Body of pancreas (tissue), 4 donors: Measurements from ENCODE around the gene THADA. TPM values are rescaled to one million over a fixed set of nuclear protein-coding genes. Genes with fewer than 3 reads are reported as not detected.
"Not testable (repeated sequence)": the region's sequence is repeated elsewhere in the genome, so short reads cannot be mapped to it uniquely, and the experiment has no call there.

Experiments
- ATAC-seq: fragments of 150-250 bp; one replicate; pipeline ENCODE4 v1.9.1; 2016
- DNase-seq, 4 donors: peaks; one replicate each; pipeline ENCODE4 v3.0.0-alpha.2; 2019
- H3K27ac ChIP-seq, 4 donors: fragments of 200-600 bp; sonication (generic); 1 replicate in 3 of 4; 2 replicates in 1 of 4; pipeline versions ENCODE4 v1.5.1 to v1.6.1; 2016 to 2019; ENCODE audit warnings: mild to moderate bottlenecking in 1 of 4, mixed read lengths in 1 of 4, moderate library complexity in 1 of 4
- H3K27me3 ChIP-seq, 2 donors: fragments of 200-600 bp; sonication (generic); one replicate each; pipeline ENCODE4 v1.6.0; 2016; ENCODE audit warnings: mild to moderate bottlenecking in 1 of 2
- H3K36me3 ChIP-seq, 2 donors: fragments of 200-600 bp; sonication (generic); replicated peaks in 1 of 2; 2 replicates each; pipeline ENCODE4 v1.5.1; 2016; ENCODE audit warnings: low read depth in 2 of 2; ENCODE audit not compliant: insufficient read depth in 1 of 2
- H3K4me1 ChIP-seq: fragments of 200-600 bp; sonication (generic); one replicate; pipeline ENCODE4 v1.6.0; 2016
- H3K4me3 ChIP-seq, 2 donors: fragments of 200-600 bp; sonication (generic); 1 replicate in 1 of 2; 2 replicates in 1 of 2; pipeline ENCODE4 v1.5.1; 2016 to 2019
- H3K9me3 ChIP-seq, 3 donors: fragments of 200-600 bp; sonication (generic); 1 replicate in 2 of 3; 2 replicates in 1 of 3; pipeline ENCODE4 v1.5.1; 2016
- POLR2A ChIP-seq, 3 donors: fragments of 450-650 bp; IDR thresholded peaks; one replicate each; pipeline ENCODE4 v1.6.1; 2016; ENCODE audit warnings: antibody characterized with exemption in 3 of 3, mild to moderate bottlenecking in 2 of 3
- WGBS, 2 donors: methylation state at CpG; one replicate each; pipeline ENCODE4 v1.1.5; 2017; 5-methylcytosine and 5-hydroxymethylcytosine counted together
- intact Hi-C: fragments of 100-400 bp; cut with DNase I; formaldehyde crosslinking; loops from one replicate; pipeline ENCODE4 v1.15.1; 2023
- total RNA-seq, 2 donors: library from RNA; depleted of rRNA; stranded (reverse); fragments of >200 nt; gene quantifications; one replicate each; pipeline ENCODE4 v1.1.0, GENCODE V29; 2016
- TF ChIP-seq, protein P1 (sequence below), 7 experiments: fragments of 450-650 bp in 4 of 7; fragments of 200-600 bp in 3 of 7; sonication (generic) in 3 of 7; IDR thresholded peaks; one replicate each; pipeline ENCODE4 v1.5.1; 2016 to 2019; ENCODE audit warnings: antibody characterized with exemption in 7 of 7

Gene THADA
- total RNA-seq, 2 donors from 2014 or later: 27.5 to 41.9 TPM

DNA sequence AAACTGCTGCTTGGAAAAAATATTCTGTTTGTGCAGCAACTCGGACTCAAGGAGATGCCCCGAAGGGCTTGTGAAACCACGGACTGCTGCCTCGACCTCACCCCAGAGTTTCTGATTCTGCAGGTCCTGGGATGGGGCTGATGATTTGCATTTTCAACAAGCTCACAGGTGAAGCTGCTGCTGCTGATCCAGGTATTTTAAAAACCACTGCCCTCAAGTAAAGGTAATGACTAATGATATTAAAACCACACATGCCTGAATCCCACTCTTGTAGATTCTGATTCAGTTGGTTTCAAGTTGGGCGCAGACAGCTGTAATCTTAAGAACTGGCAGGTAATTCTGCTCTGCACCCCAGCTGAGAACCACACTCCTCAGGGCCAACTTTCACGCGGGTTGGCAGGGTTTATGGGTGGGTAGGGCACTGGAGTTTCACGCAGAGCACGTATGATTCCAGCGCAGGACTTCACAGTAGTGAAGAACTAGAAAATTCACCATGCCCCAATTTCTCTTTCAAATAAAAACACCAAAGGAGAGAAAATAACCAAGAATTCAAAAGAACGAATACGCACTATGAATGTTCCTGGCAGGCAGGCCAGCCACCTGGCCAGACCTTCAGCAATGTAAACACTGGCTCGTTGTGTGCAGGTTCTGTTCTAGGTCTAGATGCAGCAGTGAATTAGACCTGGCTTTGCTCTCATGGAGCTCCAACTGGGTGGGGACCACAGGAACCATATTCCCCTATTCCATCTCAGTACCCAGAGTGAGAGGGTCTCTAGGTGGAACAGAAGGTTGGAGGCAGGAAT, 294.9 kb downstream of the THADA start:
- peaks cover 43% of the 10 kb centered on the region for H3K4me1 ChIP-seq
- H3K4me3 ChIP-seq: no peak overlapping the region
- ATAC-seq (peak; percentile 74), DNase-seq (peak; percentile 57 to 81 (median 73))
- intact Hi-C loops: no loop called here
- H3K27ac ChIP-seq: peak overlapping the region; percentile 41 to 78 (median 68)
- H3K9me3 ChIP-seq: no peaks in the 10 kb centered on the region
- 27 to 37% methylated on average over 12 to 13 of the region's 13 CpGs for WGBS, 2 donors
- TF ChIP-seq POLR2A (IDR thresholded peaks at IDR 0.05): no peak
- TF ChIP-seq, protein P1, sequence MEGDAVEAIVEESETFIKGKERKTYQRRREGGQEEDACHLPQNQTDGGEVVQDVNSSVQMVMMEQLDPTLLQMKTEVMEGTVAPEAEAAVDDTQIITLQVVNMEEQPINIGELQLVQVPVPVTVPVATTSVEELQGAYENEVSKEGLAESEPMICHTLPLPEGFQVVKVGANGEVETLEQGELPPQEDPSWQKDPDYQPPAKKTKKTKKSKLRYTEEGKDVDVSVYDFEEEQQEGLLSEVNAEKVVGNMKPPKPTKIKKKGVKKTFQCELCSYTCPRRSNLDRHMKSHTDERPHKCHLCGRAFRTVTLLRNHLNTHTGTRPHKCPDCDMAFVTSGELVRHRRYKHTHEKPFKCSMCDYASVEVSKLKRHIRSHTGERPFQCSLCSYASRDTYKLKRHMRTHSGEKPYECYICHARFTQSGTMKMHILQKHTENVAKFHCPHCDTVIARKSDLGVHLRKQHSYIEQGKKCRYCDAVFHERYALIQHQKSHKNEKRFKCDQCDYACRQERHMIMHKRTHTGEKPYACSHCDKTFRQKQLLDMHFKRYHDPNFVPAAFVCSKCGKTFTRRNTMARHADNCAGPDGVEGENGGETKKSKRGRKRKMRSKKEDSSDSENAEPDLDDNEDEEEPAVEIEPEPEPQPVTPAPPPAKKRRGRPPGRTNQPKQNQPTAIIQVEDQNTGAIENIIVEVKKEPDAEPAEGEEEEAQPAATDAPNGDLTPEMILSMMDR (IDR thresholded peaks at IDR 0.05): no peak
- H3K36me3 ChIP-seq: no peaks in the 10 kb centered on the region
- no peaks in the 10 kb centered on the region for H3K27me3 ChIP-seq

DNA sequence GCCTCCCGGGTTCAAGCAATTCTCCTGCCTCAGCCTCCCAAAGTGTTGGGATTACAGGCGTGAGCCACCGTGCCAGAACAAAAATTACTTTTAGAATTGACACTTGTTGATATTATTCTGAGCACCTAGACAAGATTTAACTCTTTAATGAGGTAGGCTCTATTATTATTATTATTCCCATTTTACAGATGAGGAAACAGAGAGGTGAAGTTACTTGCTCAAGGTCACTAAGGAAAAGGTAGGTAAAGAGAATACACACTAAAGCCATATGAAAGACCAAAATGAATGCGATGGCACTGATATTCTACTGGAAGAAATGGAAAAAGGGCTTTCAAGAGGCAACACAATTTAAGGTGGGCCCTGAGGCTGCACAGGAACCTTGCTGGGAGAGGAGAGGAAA, 295.6 kb downstream of the THADA start:
- H3K36me3 ChIP-seq: no peaks in the 10 kb centered on the region
- DNase-seq (no peak), ATAC-seq (no peak)
- 79 to 86% methylated on average over 4 of the region's 4 CpGs for WGBS, 2 donors
- H3K4me3 ChIP-seq: no peak overlapping the region
- peak overlapping the region in 3 of 4 donors; percentile 41 to 78 (median 76) for H3K27ac ChIP-seq
- H3K27me3 ChIP-seq: no peaks in the 10 kb centered on the region
- no peaks in the 10 kb centered on the region for H3K9me3 ChIP-seq
- H3K4me1 ChIP-seq: peaks cover 38% of the 10 kb centered on the region
- no peak for TF ChIP-seq POLR2A (IDR thresholded peaks at IDR 0.05)
- TF ChIP-seq, protein P1 (IDR thresholded peaks at IDR 0.05): no peak
- intact Hi-C loops: no loop called here

DNA sequence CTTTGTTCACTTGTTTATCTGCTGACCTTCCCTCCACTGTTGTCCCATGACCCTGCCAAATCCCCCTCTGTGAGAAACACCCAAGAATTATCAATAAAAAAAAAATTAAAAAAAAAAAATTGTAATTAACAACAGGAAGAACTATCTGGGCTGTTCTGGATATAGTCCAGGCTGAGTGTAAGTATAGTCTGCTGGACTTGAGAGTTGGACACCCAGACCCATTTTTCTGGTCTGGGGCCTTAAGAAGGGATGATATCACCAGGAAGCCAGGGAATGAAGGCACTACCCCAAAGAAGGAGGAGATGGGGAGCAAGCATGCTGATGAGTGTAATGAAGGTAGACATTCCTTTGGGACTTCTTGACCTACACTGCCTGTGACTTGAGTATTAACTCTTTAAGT, 297.3 kb downstream of the THADA start:
- peaks cover 22% of the 10 kb centered on the region for H3K4me1 ChIP-seq
- no peaks in the 10 kb centered on the region for H3K27me3 ChIP-seq
- H3K9me3 ChIP-seq: no peaks in the 10 kb centered on the region
- DNase-seq (no peak), ATAC-seq (no peak)
- no peak for TF ChIP-seq POLR2A (IDR thresholded peaks at IDR 0.05)
- TF ChIP-seq, protein P1 (IDR thresholded peaks at IDR 0.05): no peak
- no peak overlapping the region for H3K4me3 ChIP-seq
- H3K27ac ChIP-seq: no peak overlapping the region
- H3K36me3 ChIP-seq: no peaks in the 10 kb centered on the region
- intact Hi-C loops: no loop called here

DNA sequence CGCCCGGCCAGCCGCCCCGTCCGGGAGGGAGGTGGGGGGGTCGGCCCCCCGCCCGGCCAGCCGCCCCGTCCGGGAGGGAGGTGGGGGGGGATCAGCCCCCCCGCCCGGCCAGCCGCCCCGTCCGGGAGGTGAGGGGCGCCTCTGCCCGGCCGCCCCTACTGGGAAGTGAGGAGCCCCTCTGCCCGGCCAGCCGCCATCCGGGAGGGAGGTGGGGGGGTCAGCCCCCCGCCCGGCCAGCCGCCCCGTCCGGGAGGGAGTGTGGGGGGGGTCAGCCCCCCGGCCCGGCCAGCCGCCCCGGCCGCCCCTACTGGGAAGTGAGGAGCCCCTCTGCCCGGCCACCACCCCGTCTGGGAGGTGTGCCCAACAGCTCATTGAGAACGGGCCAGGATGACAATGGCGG, 298.1 kb downstream of the THADA start:
- H3K9me3 ChIP-seq, ATAC-seq, DNase-seq, H3K27ac ChIP-seq, H3K27me3 ChIP-seq, H3K4me3 ChIP-seq, H3K36me3 ChIP-seq, intact Hi-C loops: not testable (repeated sequence)
- 96% methylated on average over 4 of the region's 36 CpGs; no CpG with 5 or more reads in 1 of the 2 donors for WGBS, 2 donors
- H3K4me1 ChIP-seq: peaks cover 22% of the 10 kb centered on the region

DNA sequence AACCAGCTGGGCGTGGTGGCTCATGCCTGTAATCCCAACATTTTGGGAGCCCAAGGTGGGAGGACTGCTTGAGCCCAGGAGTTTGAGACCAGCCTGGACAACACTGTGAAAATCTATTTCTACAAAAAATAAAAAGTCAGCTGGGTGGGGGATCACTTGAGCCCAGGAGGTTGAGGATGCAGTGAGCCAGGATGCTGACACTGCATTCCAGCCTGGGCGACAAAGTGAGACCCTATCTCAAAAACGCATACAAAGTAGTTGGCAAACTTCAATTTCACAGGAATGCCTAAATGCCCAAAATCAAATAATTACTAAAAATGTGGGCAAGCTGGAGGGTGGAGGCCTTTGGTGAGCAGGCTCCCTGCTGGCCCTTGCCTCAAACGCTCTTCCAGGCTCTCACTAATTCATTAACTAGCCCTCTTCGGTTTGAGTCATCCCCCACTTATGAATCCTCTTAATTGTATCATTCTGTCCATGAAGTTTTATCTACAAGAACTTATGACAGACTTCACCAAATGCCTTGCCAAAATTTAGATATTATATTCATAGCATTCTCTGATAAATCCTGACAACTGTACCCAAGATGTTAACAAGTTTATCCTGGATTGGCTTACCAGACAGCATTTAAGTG, 300.8 kb downstream of the THADA start:
- 91 to 97% methylated on average over 5 of the region's 5 CpGs for WGBS, 2 donors
- ATAC-seq (no peak), DNase-seq (no peak)
- Histone ChIP-seq H3K4me3 (no peak overlapping the region), H3K27me3 (no peaks in the 10 kb centered on the region), H3K9me3 (no peaks in the 10 kb centered on the region), H3K36me3 (no peaks in the 10 kb centered on the region), H3K27ac (peak overlapping the region in 1 of 4 donors; percentile 31), H3K4me1 (no peaks in the 10 kb centered on the region)
- TF ChIP-seq POLR2A (IDR thresholded peaks at IDR 0.05): no peak
- TF ChIP-seq, protein P1 (IDR thresholded peaks at IDR 0.05): no peak
- intact Hi-C loops: no loop called here
